Colonic mucosa (tissue), 4 donors: ENCODE results near the gene MARK1. TPM values are rescaled to one million over a fixed set of nuclear protein-coding genes. Genes with fewer than 3 reads are reported as not detected.

Experiments
- DNase-seq: peaks from one replicate; pipeline ENCODE4 v3.0.0-alpha.2; 2020
- H3K27ac ChIP-seq: fragments of 200-600 bp; one replicate; pipeline ENCODE4 v1.8.0; 2021
- H3K27me3 ChIP-seq: fragments of 200-600 bp; one replicate; pipeline ENCODE4 v1.8.0; 2021
- H3K36me3 ChIP-seq: fragments of 200-600 bp; one replicate; pipeline ENCODE4 v1.8.0; 2021
- H3K4me1 ChIP-seq: fragments of 200-600 bp; one replicate; pipeline ENCODE4 v1.8.0; 2021; ENCODE audit warnings: mild to moderate bottlenecking
- H3K4me3 ChIP-seq: fragments of 200-600 bp; one replicate; pipeline ENCODE4 v1.8.0; 2021
- H3K9ac ChIP-seq, 2 donors: one replicate each; pipeline ENCODE4 v1.7.0; 2013; ENCODE audit warnings: control low read depth in 2 of 2, low read depth in 2 of 2, low read length in 2 of 2
- H3K9me3 ChIP-seq: fragments of 200-600 bp; one replicate; pipeline ENCODE4 v1.8.0; 2021
- intact Hi-C: fragments of 100-400 bp; cut with DNase I; formaldehyde crosslinking; loops from one replicate; pipeline ENCODE4 v1.14.1; 2022
- total RNA-seq, 2 donors: library from RNA; stranded (reverse); fragmentation: NEBNext Ultra II Directional in 1 of 2; extraction: Animal tissue kit (Norgen Biotek cat#: 25700) in 1 of 2; gene quantifications; one replicate each; pipeline ENCODE4 v1.2.1, GENCODE V29; 2021
- TF ChIP-seq, protein P1 (sequence below): fragments of 200-600 bp; IDR thresholded peaks from one replicate; pipeline ENCODE4 v1.8.0; 2022; ENCODE audit warnings: antibody characterized with exemption, mild to moderate bottlenecking
- donor health status: healthy.
- donor health status: DM: no; HTN: no; CAD: no.
- donor health status: DM: no; HTN: no; CAD: no.

The MARK1 gene
- total RNA-seq, 2 donors from 2014 or later, result 1.8 to 3.3 TPM

GRCh38 chr1:220670365-220670764 lies 142.4 kb downstream of the MARK1 start:
- intact Hi-C loops, result no loop called here
- Histone ChIP-seq H3K9me3 (no peaks in the 10 kb centered on the region), H3K27ac (no peak overlapping the region), H3K36me3 (no peaks in the 10 kb centered on the region), H3K27me3 (no peaks in the 10 kb centered on the region), H3K4me1 (no peaks in the 10 kb centered on the region), H3K4me3 (no peak overlapping the region), H3K9ac (no peak overlapping the region)
- no peak for DNase-seq
- TF ChIP-seq, protein P1, sequence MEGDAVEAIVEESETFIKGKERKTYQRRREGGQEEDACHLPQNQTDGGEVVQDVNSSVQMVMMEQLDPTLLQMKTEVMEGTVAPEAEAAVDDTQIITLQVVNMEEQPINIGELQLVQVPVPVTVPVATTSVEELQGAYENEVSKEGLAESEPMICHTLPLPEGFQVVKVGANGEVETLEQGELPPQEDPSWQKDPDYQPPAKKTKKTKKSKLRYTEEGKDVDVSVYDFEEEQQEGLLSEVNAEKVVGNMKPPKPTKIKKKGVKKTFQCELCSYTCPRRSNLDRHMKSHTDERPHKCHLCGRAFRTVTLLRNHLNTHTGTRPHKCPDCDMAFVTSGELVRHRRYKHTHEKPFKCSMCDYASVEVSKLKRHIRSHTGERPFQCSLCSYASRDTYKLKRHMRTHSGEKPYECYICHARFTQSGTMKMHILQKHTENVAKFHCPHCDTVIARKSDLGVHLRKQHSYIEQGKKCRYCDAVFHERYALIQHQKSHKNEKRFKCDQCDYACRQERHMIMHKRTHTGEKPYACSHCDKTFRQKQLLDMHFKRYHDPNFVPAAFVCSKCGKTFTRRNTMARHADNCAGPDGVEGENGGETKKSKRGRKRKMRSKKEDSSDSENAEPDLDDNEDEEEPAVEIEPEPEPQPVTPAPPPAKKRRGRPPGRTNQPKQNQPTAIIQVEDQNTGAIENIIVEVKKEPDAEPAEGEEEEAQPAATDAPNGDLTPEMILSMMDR, result no peak

DNA sequence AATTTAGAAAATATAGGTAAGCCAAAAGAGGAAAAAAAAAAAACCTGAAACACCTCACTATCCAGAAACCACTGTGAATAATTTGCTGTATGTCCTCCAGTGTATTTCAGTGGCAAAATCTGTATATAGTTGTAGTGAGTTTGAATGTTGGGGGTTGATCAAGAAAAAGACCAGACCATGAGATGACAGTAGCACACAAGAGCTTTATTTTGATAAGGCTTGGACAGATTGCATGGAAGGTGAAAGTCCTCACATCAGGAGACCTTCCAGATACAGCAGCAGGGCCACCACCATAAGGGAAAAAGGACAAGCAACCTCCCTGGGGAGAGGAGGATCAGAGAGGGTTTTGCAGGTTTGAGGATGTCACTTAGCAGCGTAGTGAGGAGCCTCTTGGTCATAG lies 146.0 kb downstream of the MARK1 start:
- Histone ChIP-seq H3K9me3 (no peaks in the 10 kb centered on the region), H3K4me3 (no peak overlapping the region), H3K27ac (no peak overlapping the region), H3K9ac (no peak overlapping the region), H3K36me3 (no peaks in the 10 kb centered on the region), H3K4me1 (no peaks in the 10 kb centered on the region), H3K27me3 (no peaks in the 10 kb centered on the region)
- TF ChIP-seq, protein P1, result no peak
- intact Hi-C loops, result no loop called here
- no peak for DNase-seq

GRCh38 chr1:220677251-220677650 lies 149.3 kb downstream of the MARK1 start:
- H3K4me1 ChIP-seq, result peaks cover 5% of the 10 kb centered on the region
- H3K27me3 ChIP-seq, result no peaks in the 10 kb centered on the region
- no peaks in the 10 kb centered on the region for H3K9me3 ChIP-seq
- H3K36me3 ChIP-seq, result no peaks in the 10 kb centered on the region
- no peak for DNase-seq
- no peak overlapping the region for H3K9ac ChIP-seq
- no peak overlapping the region for H3K4me3 ChIP-seq
- intact Hi-C loops, result no loop called here
- H3K27ac ChIP-seq, result no peak overlapping the region
- TF ChIP-seq, protein P1, result no peak

GRCh38 chr1:220680085-220680687 lies 152.2 kb downstream of the MARK1 start:
- H3K4me1 ChIP-seq, result peaks cover 5% of the 10 kb centered on the region
- no peak overlapping the region for H3K9ac ChIP-seq
- intact Hi-C loops, result no loop called here
- H3K27ac ChIP-seq, result no peak overlapping the region
- no peak overlapping the region for H3K4me3 ChIP-seq
- no peaks in the 10 kb centered on the region for H3K36me3 ChIP-seq
- no peaks in the 10 kb centered on the region for H3K9me3 ChIP-seq
- no peak for DNase-seq
- TF ChIP-seq, protein P1, result peak; percentile 53
- no peaks in the 10 kb centered on the region for H3K27me3 ChIP-seq

DNA sequence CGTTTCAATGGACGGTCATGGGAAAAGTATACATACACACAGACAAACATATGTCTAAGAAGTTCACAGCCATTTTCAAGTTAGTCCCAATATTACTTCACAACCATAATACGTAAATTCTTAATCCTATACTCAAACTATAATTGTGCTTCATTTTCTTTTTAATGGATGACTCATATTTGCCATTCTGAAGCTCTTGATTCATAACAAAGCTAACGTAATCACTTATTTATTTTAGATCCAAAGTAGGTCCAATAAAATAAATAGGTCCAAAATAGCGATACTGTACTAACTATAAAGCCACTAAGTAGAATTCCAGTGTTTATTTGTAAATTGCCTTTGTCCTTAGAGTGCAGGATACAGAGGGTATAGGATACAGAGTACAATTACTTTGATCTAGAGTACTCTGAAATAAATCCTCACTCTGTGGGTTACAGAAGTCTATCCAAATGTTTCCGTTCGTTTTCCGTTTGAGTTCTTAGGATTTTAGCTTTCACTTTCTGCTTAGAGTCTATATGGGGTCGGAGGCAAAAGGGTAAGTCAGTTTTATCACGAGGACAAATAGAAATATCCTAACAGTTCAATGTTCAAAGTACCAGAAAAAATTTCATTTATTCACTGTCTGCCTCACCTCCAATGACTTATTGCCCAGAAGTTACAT lies 153.4 kb downstream of the MARK1 start:
- no peaks in the 10 kb centered on the region for H3K27me3 ChIP-seq
- no peak overlapping the region for H3K27ac ChIP-seq
- H3K9me3 ChIP-seq, result no peaks in the 10 kb centered on the region
- TF ChIP-seq, protein P1, result no peak
- intact Hi-C loops, result no loop called here
- no peak overlapping the region for H3K4me3 ChIP-seq
- peaks cover 5% of the 10 kb centered on the region for H3K4me1 ChIP-seq
- no peak for DNase-seq
- H3K36me3 ChIP-seq, result no peaks in the 10 kb centered on the region
- no peak overlapping the region for H3K9ac ChIP-seq
